Spleen (tissue), 7 donors: ENCODE measurements around the gene NXPE2.

Source experiments
- POLR2A ChIP-seq, 3 donors: fragments of 450-650 bp; IDR thresholded peaks; one replicate each; pipeline ENCODE4 v1.5.1; 2017; ENCODE audit warnings: antibody characterized with exemption in 3 of 3, mild to moderate bottlenecking in 1 of 3
- TF ChIP-seq, protein P1 (sequence below), 11 experiments: fragments of 200-600 bp in 7 of 11; fragments of 450-650 bp in 4 of 11; sonication (generic) in 4 of 11; IDR thresholded peaks in 8 of 11; conservative IDR thresholded peaks in 3 of 11; 1 replicate in 7 of 11; 2 replicates in 4 of 11; pipeline versions ENCODE4 v1.4.0 to v1.8.0; 2016 to 2021; ENCODE audit warnings: antibody characterized with exemption in 11 of 11, inconsistent platforms in 4 of 11, mild to moderate bottlenecking in 1 of 11
- donor health status: DM: no; HTN: no; CAD: no; lungs with moderate emphysema.
- donor health status: DM: no; HTN: no; CAD: no.
- donor health status: DM: no; HTN: no; CAD: no.

DNA sequence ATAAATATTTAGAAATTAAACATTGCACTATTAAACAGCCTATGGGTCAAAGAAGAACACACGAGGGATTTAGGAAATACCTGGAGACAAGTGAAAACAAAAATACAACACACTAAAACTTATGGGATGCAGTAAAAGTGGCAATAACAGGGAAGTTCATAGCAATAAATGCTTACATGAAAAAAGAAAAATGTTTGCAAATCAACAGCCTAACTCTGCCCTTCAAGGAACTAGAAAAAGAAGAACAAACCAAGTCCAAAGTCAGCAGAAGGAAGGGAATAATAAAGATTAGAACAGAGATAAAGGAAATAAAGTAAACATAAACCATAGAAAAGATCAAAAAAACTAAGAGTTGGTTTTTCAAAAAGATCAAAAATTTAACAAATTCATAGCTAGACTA, 31.6 kb downstream of the NXPE2 start:
- TF ChIP-seq, protein P1, sequence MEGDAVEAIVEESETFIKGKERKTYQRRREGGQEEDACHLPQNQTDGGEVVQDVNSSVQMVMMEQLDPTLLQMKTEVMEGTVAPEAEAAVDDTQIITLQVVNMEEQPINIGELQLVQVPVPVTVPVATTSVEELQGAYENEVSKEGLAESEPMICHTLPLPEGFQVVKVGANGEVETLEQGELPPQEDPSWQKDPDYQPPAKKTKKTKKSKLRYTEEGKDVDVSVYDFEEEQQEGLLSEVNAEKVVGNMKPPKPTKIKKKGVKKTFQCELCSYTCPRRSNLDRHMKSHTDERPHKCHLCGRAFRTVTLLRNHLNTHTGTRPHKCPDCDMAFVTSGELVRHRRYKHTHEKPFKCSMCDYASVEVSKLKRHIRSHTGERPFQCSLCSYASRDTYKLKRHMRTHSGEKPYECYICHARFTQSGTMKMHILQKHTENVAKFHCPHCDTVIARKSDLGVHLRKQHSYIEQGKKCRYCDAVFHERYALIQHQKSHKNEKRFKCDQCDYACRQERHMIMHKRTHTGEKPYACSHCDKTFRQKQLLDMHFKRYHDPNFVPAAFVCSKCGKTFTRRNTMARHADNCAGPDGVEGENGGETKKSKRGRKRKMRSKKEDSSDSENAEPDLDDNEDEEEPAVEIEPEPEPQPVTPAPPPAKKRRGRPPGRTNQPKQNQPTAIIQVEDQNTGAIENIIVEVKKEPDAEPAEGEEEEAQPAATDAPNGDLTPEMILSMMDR (IDR thresholded peaks at IDR 0.05 in 8 of 11, conservative IDR thresholded peaks at IDR 0.05 in 3 of 11), result no peak
- no peak for TF ChIP-seq POLR2A (IDR thresholded peaks at IDR 0.05)
